ENCODE measurements around the gene RTKN2.

RTKN2 gene

DNA sequence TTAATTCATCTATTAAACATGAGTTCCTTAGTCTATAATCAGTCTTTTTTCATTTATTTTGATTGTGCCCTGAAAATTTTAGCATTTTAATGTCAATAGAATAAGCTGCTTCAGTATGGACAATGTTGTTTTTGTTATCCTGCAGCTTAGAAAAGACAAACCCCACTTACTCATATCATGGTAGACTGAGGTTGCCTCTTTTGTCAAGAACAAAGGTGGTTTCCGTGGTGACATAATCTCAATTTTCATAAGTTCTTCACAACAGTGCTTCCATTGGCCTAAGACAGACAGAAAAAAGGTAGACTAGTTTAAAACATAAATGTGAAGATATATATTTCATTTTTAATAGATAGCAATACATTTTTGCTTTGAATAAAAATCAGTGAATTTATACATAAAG is 69.1 kb downstream of the RTKN2 start:
- TF ChIP-seq CTCF (IDR thresholded peaks at IDR 0.05; ENCODE audit: borderline replicate concordance, insufficient read depth, low read depth, low read length): no peak
- no peak overlapping the region for H3K4me3 ChIP-seq (ENCODE audit: low read depth, low read length)

DNA sequence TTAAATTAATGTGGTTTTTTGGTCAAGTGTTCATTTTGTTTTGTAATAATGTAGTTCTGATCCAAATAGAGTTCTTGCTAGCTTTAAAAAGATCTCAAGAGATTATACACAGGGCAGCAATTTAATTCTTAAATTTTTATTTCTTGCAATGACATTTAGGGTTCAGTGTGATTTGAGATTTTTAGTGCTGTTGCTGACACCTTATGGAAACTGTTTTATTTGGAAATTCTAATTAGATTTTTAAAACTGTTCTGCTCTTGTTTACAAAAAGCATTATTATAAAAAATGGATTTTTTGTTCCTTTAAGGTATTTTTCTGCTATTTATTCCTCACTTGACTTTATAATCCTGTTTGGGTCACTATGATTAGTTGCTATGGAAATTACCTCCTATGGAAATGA is 72.1 kb downstream of the RTKN2 start:
- TF ChIP-seq CTCF (IDR thresholded peaks at IDR 0.05; ENCODE audit: borderline replicate concordance, insufficient read depth, low read depth, low read length): no peak
- no peak overlapping the region for H3K4me3 ChIP-seq (ENCODE audit: low read depth, low read length)

DNA sequence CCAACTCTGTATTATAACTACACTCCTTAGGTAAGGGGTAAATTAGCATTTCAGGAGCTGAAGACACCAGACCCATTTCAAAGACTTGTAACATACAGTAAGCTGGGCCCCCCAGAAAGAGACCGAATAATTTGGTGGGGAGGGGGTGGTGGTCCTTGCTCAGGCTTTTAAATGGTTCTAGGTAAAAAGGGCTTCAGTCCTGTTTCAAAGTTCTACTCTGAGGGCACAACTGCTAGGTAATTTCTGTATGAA is 73.0 kb downstream of the RTKN2 start:
- no peak for TF ChIP-seq CTCF (IDR thresholded peaks at IDR 0.05; ENCODE audit: borderline replicate concordance, insufficient read depth, low read depth, low read length)
- no peak overlapping the region for H3K4me3 ChIP-seq (ENCODE audit: low read depth, low read length)

DNA sequence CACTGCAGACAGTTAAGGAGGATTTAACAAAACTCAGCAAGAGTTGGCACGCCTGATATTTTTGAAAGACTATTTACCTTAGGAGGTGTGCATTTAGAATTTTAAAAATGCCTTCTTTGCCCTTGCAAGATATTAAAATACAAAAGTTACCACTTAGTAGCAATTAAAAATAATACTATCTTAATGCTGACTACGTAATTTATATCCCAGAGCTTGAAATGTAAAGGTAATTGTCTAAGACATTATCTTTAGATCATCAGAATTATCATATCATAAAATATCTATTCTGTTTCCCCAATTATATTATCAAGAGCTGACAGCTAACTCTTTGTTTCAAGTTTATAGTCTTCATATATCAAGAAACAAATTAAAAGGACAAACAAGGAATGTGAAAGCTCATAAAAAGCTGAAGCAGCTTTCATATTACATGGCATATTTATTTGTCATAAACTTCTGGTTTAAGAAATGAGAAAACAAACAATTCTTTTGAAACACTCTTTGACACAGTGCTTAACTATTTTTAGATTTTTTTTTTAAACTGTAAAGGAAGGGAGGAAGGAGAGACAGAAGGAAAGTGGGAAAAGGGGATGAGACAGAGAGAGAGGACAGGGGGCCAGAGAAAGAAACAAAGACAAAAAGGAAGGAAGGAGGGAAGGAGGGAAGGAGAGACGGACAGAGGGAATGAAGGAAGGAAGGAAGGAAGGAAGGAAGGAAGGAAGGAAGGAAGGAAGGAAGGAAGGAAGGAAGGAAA is 73.5 kb downstream of the RTKN2 start:
- no peak overlapping the region for H3K4me3 ChIP-seq (ENCODE audit: low read depth, low read length)
- TF ChIP-seq CTCF (IDR thresholded peaks at IDR 0.05; ENCODE audit: borderline replicate concordance, insufficient read depth, low read depth, low read length): no peak

GRCh38 chr10:62193479-62193878 is 75.2 kb downstream of the RTKN2 start:
- TF ChIP-seq CTCF (IDR thresholded peaks at IDR 0.05; ENCODE audit: borderline replicate concordance, insufficient read depth, low read depth, low read length): no peak
- H3K4me3 ChIP-seq (ENCODE audit: low read depth, low read length): no peak overlapping the region

DNA sequence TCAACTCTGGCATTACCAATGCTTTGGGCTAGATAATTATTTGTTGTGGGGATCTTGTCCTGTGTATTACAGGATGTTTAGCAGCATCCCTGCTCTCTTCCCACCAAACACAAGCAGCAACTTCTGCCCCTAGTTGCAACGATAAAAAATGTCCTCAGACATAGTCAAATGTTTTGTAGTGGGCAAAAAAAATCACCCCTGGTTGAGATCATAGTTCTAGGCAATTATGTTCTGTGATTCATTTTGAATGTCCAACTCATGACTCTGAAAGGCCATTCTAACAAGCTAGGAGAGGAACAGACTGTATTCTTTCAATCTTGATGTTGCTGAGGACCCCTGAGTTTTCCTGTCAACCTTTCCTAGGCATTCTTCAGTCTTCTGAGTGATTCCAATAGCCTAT is 79.5 kb downstream of the RTKN2 start:
- no peak overlapping the region for H3K4me3 ChIP-seq (ENCODE audit: low read depth, low read length)
- no peak for TF ChIP-seq CTCF (IDR thresholded peaks at IDR 0.05; ENCODE audit: borderline replicate concordance, insufficient read depth, low read depth, low read length)

GRCh38 chr10:62188021-62188616 is 80.5 kb downstream of the RTKN2 start:
- TF ChIP-seq CTCF (IDR thresholded peaks at IDR 0.05; ENCODE audit: borderline replicate concordance, insufficient read depth, low read depth, low read length): no peak
- no peak overlapping the region for H3K4me3 ChIP-seq (ENCODE audit: low read depth, low read length)

Data from GM12875 (cell line).